Mesenchymal stem cell (in vitro differentiated cells and primary cell): ENCODE results near the gene CD44.

Experiments
- DNase-seq: peaks from one replicate; pipeline ENCODE4 v3.0.0-alpha.2; 2013
- H2AFZ ChIP-seq: one replicate; pipeline ENCODE4 v1.6.1; 2013; ENCODE audit warnings: low read depth, mild to moderate bottlenecking, control low read depth, inconsistent platforms, low read length, moderate library complexity
- H2AK5ac ChIP-seq: 2 replicates; pipeline ENCODE4 v1.6.1; 2013; ENCODE audit warnings: low read length, moderate library complexity, mild to moderate bottlenecking, inconsistent platforms; ENCODE audit not compliant: severe bottlenecking
- H2BK120ac ChIP-seq: one replicate; pipeline ENCODE4 v1.6.1; 2013; ENCODE audit warnings: low read depth, mild to moderate bottlenecking, inconsistent platforms, low read length, moderate library complexity
- H2BK12ac ChIP-seq, 2 experiments: one replicate each; pipeline ENCODE4 v1.6.1; 2013; ENCODE audit warnings: inconsistent platforms in 2 of 2, low read length in 2 of 2, mild to moderate bottlenecking in 2 of 2, moderate library complexity in 2 of 2, control low read depth in 1 of 2
- H2BK15ac ChIP-seq: one replicate; pipeline ENCODE4 v1.6.1; 2013; ENCODE audit warnings: mild to moderate bottlenecking, low read depth, inconsistent platforms; ENCODE audit not compliant: poor library complexity, severe bottlenecking
- H2BK5ac ChIP-seq: 2 replicates; pipeline ENCODE4 v1.6.1; 2013; ENCODE audit warnings: low read depth, mild to moderate bottlenecking, low read length, control low read depth, inconsistent platforms; ENCODE audit not compliant: poor library complexity, severe bottlenecking
- H3K14ac ChIP-seq, 2 experiments: one replicate each; pipeline ENCODE4 v1.6.1; 2013; ENCODE audit warnings: inconsistent platforms in 2 of 2, low read length in 2 of 2, control low read depth in 1 of 2, mild to moderate bottlenecking in 1 of 2, moderate library complexity in 1 of 2
- H3K18ac ChIP-seq, 2 experiments: one replicate each; pipeline ENCODE4 v1.6.1; 2013; ENCODE audit warnings: inconsistent platforms in 2 of 2, low read length in 2 of 2, control low read depth in 1 of 2, low read depth in 1 of 2, mild to moderate bottlenecking in 1 of 2
- H3K23ac ChIP-seq, 2 experiments: one replicate each; pipeline ENCODE4 v1.6.1; 2013; ENCODE audit warnings: inconsistent platforms in 2 of 2, low read length in 2 of 2, mild to moderate bottlenecking in 2 of 2, moderate library complexity in 2 of 2, control low read depth in 1 of 2
- H3K27ac ChIP-seq: 2 replicates; pipeline ENCODE4 v1.5.1; 2013; ENCODE audit warnings: mild to moderate bottlenecking, moderate library complexity, low read length, control low read depth, inconsistent platforms; ENCODE audit not compliant: poor library complexity, severe bottlenecking
- H3K27me3 ChIP-seq, 2 experiments: 2 replicates each; pipeline versions ENCODE4 v1.6.1 to v1.7.0; 2013; ENCODE audit warnings: low read length in 2 of 2, mild to moderate bottlenecking in 2 of 2, moderate library complexity in 2 of 2, control low read depth in 1 of 2, inconsistent platforms in 1 of 2; ENCODE audit not compliant: control insufficient read depth in 1 of 2, insufficient read depth in 1 of 2
- H3K36me3 ChIP-seq, 2 experiments: 2 replicates each; pipeline versions ENCODE4 v1.6.1 to v1.7.0; 2013; ENCODE audit warnings: low read length in 2 of 2, control low read depth in 1 of 2, inconsistent platforms in 1 of 2, low read depth in 1 of 2, mild to moderate bottlenecking in 1 of 2; ENCODE audit not compliant: insufficient read depth in 2 of 2, control insufficient read depth in 1 of 2
- H3K4ac ChIP-seq, 2 experiments: one replicate each; pipeline ENCODE4 v1.6.1; 2013; ENCODE audit warnings: inconsistent platforms in 2 of 2, low read length in 2 of 2, mild to moderate bottlenecking in 2 of 2, moderate library complexity in 2 of 2, control low read depth in 1 of 2, low read depth in 1 of 2
- H3K4me1 ChIP-seq: 2 replicates; pipeline ENCODE4 v1.6.1; 2013; ENCODE audit warnings: low read depth, low read length, control low read depth; ENCODE audit not compliant: control insufficient read depth, insufficient read depth
- H3K4me2 ChIP-seq: 2 replicates; pipeline ENCODE4 v1.6.1; 2013; ENCODE audit warnings: low read length, mild to moderate bottlenecking, inconsistent platforms; ENCODE audit not compliant: poor library complexity, severe bottlenecking
- H3K4me3 ChIP-seq, 2 experiments: 2 replicates each; pipeline versions ENCODE4 v1.5.1 to v1.7.0; 2013; ENCODE audit warnings: low read length in 2 of 2, mild to moderate bottlenecking in 2 of 2, control low read depth in 1 of 2, low read depth in 1 of 2; ENCODE audit not compliant: insufficient read depth in 1 of 2
- H3K79me1 ChIP-seq: replicated peaks from 2 replicates; pipeline ENCODE4 v1.6.1; 2013; ENCODE audit warnings: mild to moderate bottlenecking, control low read depth, low read length, inconsistent platforms; ENCODE audit not compliant: poor library complexity, severe bottlenecking
- H3K9ac ChIP-seq: 2 replicates; pipeline ENCODE4 v1.7.0; 2013; ENCODE audit warnings: mild to moderate bottlenecking, low read length, moderate library complexity
- H3K9me3 ChIP-seq: 2 replicates; pipeline ENCODE4 v1.7.0; 2013; ENCODE audit warnings: mild to moderate bottlenecking, low read length; ENCODE audit not compliant: control insufficient read depth
- H4K8ac ChIP-seq: one replicate; pipeline ENCODE4 v1.6.1; 2013; ENCODE audit warnings: inconsistent platforms, mild to moderate bottlenecking, low read length, moderate library complexity
- H4K91ac ChIP-seq: one replicate; pipeline ENCODE4 v1.6.1; 2013; ENCODE audit warnings: mild to moderate bottlenecking, low read length, inconsistent platforms
- WGBS: methylation state at CpG from one replicate; pipeline ENCODE4 v1.1.7; 2013; ENCODE audit warnings: mixed read lengths; 5-methylcytosine and 5-hydroxymethylcytosine counted together

Gene CD44

DNA sequence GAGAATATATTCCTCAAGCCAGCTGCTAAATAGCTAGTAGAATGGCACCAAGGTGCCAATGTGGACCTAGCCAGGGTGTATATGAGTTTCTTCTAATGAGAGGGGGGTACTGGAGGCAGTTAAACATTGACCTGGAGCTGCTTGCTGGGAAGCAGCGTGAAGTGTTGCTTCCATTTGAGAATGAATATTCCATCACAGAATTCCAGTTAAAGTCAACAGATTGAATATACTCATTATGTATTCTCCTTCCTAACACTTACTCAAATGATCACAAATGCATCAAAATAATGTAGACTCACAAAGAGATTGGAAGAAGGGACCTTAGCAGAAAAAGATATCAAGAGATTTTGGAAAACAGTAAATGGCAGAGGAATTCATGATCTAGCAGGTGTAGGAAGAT is 102.1 kb downstream of the CD44 start:
- no peak for DNase-seq
- Histone ChIP-seq H3K4me2 (no peak overlapping the region), H3K9me3 (no peaks in the 10 kb centered on the region), H2AFZ (no peak overlapping the region), H2BK12ac (no peak overlapping the region), H3K79me1 (no peaks in the 10 kb centered on the region), H2BK15ac (no peak overlapping the region), H3K36me3 (no peaks in the 10 kb centered on the region), H2AK5ac (no peak overlapping the region), H3K18ac (no peak overlapping the region), H3K4me3 (no peak overlapping the region), H3K4ac (no peak overlapping the region), H3K14ac (no peak overlapping the region), H4K91ac (no peak overlapping the region), H3K4me1 (peaks cover 2% of the 10 kb centered on the region), H3K23ac (no peak overlapping the region), H2BK5ac (no peak overlapping the region), H2BK120ac (no peak overlapping the region), H4K8ac (no peak overlapping the region), H3K9ac (no peak overlapping the region), H3K27ac (no peak overlapping the region), H3K27me3 (no peaks in the 10 kb centered on the region)
- WGBS: 83% methylated on average over 1 of the region's 1 CpG

DNA sequence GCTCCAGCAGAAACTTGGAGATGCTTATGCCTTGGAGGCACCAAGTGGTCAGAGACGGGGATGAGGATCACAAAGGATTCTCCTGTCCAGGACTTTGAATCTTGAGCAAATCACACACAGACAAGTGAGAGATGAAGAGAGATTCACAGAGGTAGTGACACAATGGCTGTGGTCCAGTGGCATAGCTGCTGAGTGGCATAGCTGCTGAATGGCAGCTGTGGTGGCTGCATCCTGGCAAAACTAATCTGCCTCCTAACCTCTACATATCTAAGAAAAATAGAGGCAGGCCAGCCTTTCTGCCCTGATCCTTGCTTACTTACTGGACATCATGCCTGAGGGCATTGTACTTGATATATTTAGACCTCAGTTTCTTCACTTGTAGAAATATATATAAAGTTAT is 102.6 kb downstream of the CD44 start:
- Histone ChIP-seq H3K4ac (no peak overlapping the region), H2BK12ac (peak overlapping the region in 1 of 2 experiments; percentile 57), H3K14ac (no peak overlapping the region), H2BK5ac (no peak overlapping the region), H3K79me1 (no peaks in the 10 kb centered on the region), H3K27me3 (no peaks in the 10 kb centered on the region), H3K4me3 (no peak overlapping the region), H2AFZ (no peak overlapping the region), H4K91ac (no peak overlapping the region), H2BK15ac (no peak overlapping the region), H3K4me2 (no peak overlapping the region), H3K9me3 (no peaks in the 10 kb centered on the region), H3K27ac (no peak overlapping the region), H2AK5ac (no peak overlapping the region), H3K18ac (no peak overlapping the region), H2BK120ac (no peak overlapping the region), H3K4me1 (peaks cover 1% of the 10 kb centered on the region), H3K9ac (no peak overlapping the region), H3K36me3 (no peaks in the 10 kb centered on the region), H3K23ac (no peak overlapping the region), H4K8ac (no peak overlapping the region)
- no peak for DNase-seq
- WGBS: 100% methylated on average over 1 of the region's 1 CpG

DNA sequence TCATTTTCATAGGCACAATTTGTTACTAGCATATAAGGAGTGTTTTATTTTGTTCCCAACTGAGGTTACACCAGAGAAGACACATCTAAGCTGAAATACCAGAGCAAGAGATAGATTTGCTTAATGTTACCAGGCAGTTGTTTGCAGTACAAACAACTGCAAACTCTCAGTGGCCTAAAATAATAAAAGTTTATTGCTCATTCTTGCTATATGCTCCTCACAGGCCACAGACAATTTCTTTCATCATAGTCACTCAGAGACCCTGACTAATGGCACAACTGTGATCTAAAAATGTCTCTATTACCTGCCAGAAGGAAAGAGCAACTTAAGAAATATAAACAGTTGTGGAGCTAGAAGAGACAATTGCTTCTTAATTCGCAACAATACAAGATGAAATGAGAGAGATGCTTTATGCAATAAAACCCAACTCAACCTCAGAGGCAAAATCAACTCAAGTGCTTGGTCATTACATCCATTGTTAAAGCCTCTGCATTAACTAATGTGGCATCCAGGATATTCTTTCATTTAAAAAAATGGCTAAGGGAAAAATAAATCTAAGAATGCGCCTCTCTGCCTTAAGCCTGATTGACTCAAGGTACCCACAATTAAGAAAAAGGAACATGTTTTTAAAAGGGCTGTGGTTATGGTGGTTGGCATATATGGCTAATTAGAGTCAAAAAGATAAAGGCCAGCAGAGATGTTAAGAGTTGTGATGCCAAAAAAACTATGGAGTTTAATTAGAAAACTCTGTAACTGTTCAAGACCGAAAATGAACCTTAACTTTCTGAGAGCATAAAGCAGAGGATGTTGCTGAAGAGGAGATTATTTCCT is 103.7 kb downstream of the CD44 start:
- H3K27ac ChIP-seq: no peak overlapping the region
- no peak for DNase-seq
- 91% methylated on average over 2 of the region's 3 CpGs for WGBS

DNA sequence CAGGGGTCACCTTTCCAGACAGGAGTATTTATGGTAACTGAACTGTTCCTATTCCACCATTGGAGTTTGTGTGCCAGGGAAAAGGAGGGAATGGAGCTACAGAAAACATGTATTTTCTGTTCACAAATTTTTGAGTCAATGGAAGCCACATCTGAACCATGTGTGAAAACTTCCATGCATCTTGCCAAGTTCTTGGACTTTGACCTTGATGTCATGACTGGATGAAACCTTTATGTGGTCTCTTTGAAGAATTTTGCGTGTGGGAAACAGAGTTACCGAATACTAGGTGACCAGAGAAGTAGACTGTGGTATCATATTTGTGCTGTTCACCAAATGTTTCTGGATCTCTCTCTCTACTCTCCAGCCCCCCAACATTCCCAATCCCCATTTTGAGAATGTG is 104.8 kb downstream of the CD44 start:
- H3K4me3 ChIP-seq: no peak overlapping the region
- H2BK5ac ChIP-seq: no peak overlapping the region
- no peak overlapping the region for H3K18ac ChIP-seq
- H2BK12ac ChIP-seq: no peak overlapping the region
- H3K9ac ChIP-seq: no peak overlapping the region
- H4K8ac ChIP-seq: no peak overlapping the region
- no peaks in the 10 kb centered on the region for H3K36me3 ChIP-seq
- H3K4me2 ChIP-seq: no peak overlapping the region
- H3K79me1 ChIP-seq: no peaks in the 10 kb centered on the region
- H4K91ac ChIP-seq: no peak overlapping the region
- WGBS: no CpG with 5 or more reads among the region's 2 CpGs
- H3K4ac ChIP-seq: no peak overlapping the region
- H3K4me1 ChIP-seq: no peaks in the 10 kb centered on the region
- H3K14ac ChIP-seq: no peak overlapping the region
- no peak overlapping the region for H3K23ac ChIP-seq
- no peak for DNase-seq
- H2AFZ ChIP-seq: no peak overlapping the region
- H3K9me3 ChIP-seq: peaks cover 3% of the 10 kb centered on the region
- no peak overlapping the region for H2BK15ac ChIP-seq
- no peaks in the 10 kb centered on the region for H3K27me3 ChIP-seq
- H2AK5ac ChIP-seq: no peak overlapping the region
- H3K27ac ChIP-seq: no peak overlapping the region
- H2BK120ac ChIP-seq: no peak overlapping the region

More for the DNA sequence above, 103.7 kb downstream of the CD44 start:
- H4K8ac ChIP-seq: no peak overlapping the region
- no peak overlapping the region for H2BK5ac ChIP-seq
- no peak overlapping the region for H3K9ac ChIP-seq
- no peak overlapping the region for H3K4me2 ChIP-seq
- H3K27me3 ChIP-seq: no peaks in the 10 kb centered on the region
- no peak overlapping the region for H3K23ac ChIP-seq
- H2BK15ac ChIP-seq: no peak overlapping the region
- no peak overlapping the region for H3K14ac ChIP-seq
- no peaks in the 10 kb centered on the region for H3K79me1 ChIP-seq
- no peaks in the 10 kb centered on the region for H3K36me3 ChIP-seq
- H2BK12ac ChIP-seq: no peak overlapping the region
- no peak overlapping the region for H3K4me3 ChIP-seq
- H2AFZ ChIP-seq: no peak overlapping the region
- H3K9me3 ChIP-seq: no peaks in the 10 kb centered on the region
- H3K18ac ChIP-seq: no peak overlapping the region
- H3K4me1 ChIP-seq: no peaks in the 10 kb centered on the region
- H2BK120ac ChIP-seq: no peak overlapping the region
- no peak overlapping the region for H2AK5ac ChIP-seq
- no peak overlapping the region for H3K4ac ChIP-seq
- H4K91ac ChIP-seq: no peak overlapping the region
